Measurements from ENCODE around the gene PDZD8.
"Not testable (repeated sequence)": the region's sequence is repeated elsewhere in the genome, so short reads cannot be mapped to it uniquely, and the experiment has no call there.

Gene PDZD8

GRCh38 chr10:117254338-117254737 lies 120.9 kb downstream of the PDZD8 start:
- no peak for DNase-seq

- DNase-seq = no peak
These were observed 121.3 kb downstream of the PDZD8 start for GRCh38 chr10:117253908-117254307.

- no peak for DNase-seq
These were observed 124.8 kb downstream of the PDZD8 start for GRCh38 chr10:117250411-117250810.

GRCh38 chr10:117249493-117250093 lies 125.6 kb downstream of the PDZD8 start:
- DNase-seq = no peak

- no peak for DNase-seq
These were observed 126.3 kb downstream of the PDZD8 start for GRCh38 chr10:117248750-117249465.

- DNase-seq = no peak
These were observed 128.1 kb downstream of the PDZD8 start for GRCh38 chr10:117246997-117247671.

- DNase-seq = no peak
These were observed 132.8 kb downstream of the PDZD8 start for GRCh38 chr10:117242463-117242832.

- no peak for DNase-seq
These were observed 133.4 kb downstream of the PDZD8 start for GRCh38 chr10:117241541-117242462.

- no peak for DNase-seq
These were observed 134.4 kb downstream of the PDZD8 start, which contains the start of gene SLC18A2 for GRCh38 chr10:117240621-117241529. Gene SLC18A2, plus strand, starts transcription at chr10:117241114. Its CDS starts 580 bp downstream, at chr10:117241694.

GRCh38 chr10:117239721-117240620 lies 135.3 kb downstream of the PDZD8 start:
- no peak for DNase-seq

- DNase-seq = no peak
These were observed 136.2 kb downstream of the PDZD8 start for GRCh38 chr10:117239051-117239450.

- peak; percentile 79 to 95 for DNase-seq
These were observed 137.7 kb downstream of the PDZD8 start for GRCh38 chr10:117237401-117237991.

GRCh38 chr10:117230107-117230506 lies 145.1 kb downstream of the PDZD8 start:
- DNase-seq = not testable (repeated sequence)

- DNase-seq = no peak
These were observed 147.0 kb downstream of the PDZD8 start for GRCh38 chr10:117228210-117228609.

All from inflammatory macrophage (primary cell).